ENCODE measurements around the gene KCNMA1.

The KCNMA1 gene

GRCh38 chr10:77564731-77565589 is 72.6 kb downstream of the KCNMA1 start:
- TF ChIP-seq Cebpa-rat (IDR thresholded peaks at IDR 0.05), result no peak
- Histone ChIP-seq H3K9me3 (replicated peaks in 1 of 11) (no peaks in the 10 kb centered on the region), H3K27me3 (no peaks in the 10 kb centered on the region), H3K36me3 (no peaks in the 10 kb centered on the region; a peak in 1 of 22 replicates), H3K4me2 (peak overlapping the region; percentile 15 to 86 (median 70); a peak in 18 of 22 replicates), H3K4me3 (no peak overlapping the region), H4K20me1 (peaks cover 0 to 11% (median 0%) of the 10 kb centered on the region in 11 experiments; a peak in 1 of 22 replicates), H3K9ac (no peak overlapping the region), H3K27ac (no peak overlapping the region), H3K4me1 (peaks cover 33 to 61% (median 55%) of the 10 kb centered on the region in 10 experiments)

- Histone ChIP-seq H3K36me3 (no peaks in the 10 kb centered on the region; a peak in 1 of 22 replicates), H3K27ac (no peak overlapping the region), H3K4me2 (peak overlapping the region in 8 of 11 experiments; percentile 26 to 86 (median 72); a peak in 15 of 22 replicates), H3K4me1 (peaks cover 33 to 61% (median 55%) of the 10 kb centered on the region in 10 experiments), H3K27me3 (no peaks in the 10 kb centered on the region), H3K9me3 (replicated peaks in 1 of 11) (no peaks in the 10 kb centered on the region), H4K20me1 (peaks cover 0 to 11% (median 0%) of the 10 kb centered on the region in 11 experiments; a peak in 1 of 22 replicates), H3K9ac (no peak overlapping the region), H3K4me3 (no peak overlapping the region)
- no peak for TF ChIP-seq Cebpa-rat (IDR thresholded peaks at IDR 0.05)
Measured at GRCh38 chr10:77563638-77564270, 73.9 kb downstream of the KCNMA1 start.

GRCh38 chr10:77562742-77563141 is 74.9 kb downstream of the KCNMA1 start:
- Histone ChIP-seq H3K4me3 (no peak overlapping the region), H3K9ac (no peak overlapping the region), H3K27me3 (no peaks in the 10 kb centered on the region), H3K4me2 (peak overlapping the region in 7 of 11 experiments; percentile 21 to 86 (median 80); a peak in 12 of 22 replicates), H3K9me3 (replicated peaks in 1 of 11) (no peaks in the 10 kb centered on the region), H3K4me1 (peaks cover 33 to 63% (median 55%) of the 10 kb centered on the region in 10 experiments), H3K27ac (no peak overlapping the region), H3K36me3 (no peaks in the 10 kb centered on the region; a peak in 1 of 22 replicates), H4K20me1 (peaks cover 0 to 11% (median 0%) of the 10 kb centered on the region in 11 experiments; a peak in 1 of 22 replicates)
- no peak for TF ChIP-seq Cebpa-rat (IDR thresholded peaks at IDR 0.05)

- Histone ChIP-seq H3K9ac (no peak overlapping the region), H3K4me1 (peaks cover 35 to 63% (median 53%) of the 10 kb centered on the region in 10 experiments), H3K9me3 (replicated peaks in 1 of 11) (no peaks in the 10 kb centered on the region), H3K27me3 (no peaks in the 10 kb centered on the region), H3K36me3 (no peaks in the 10 kb centered on the region; a peak in 1 of 22 replicates), H4K20me1 (peaks cover 0 to 7% (median 0%) of the 10 kb centered on the region in 11 experiments; a peak in 1 of 22 replicates), H3K4me2 (peak overlapping the region in 9 of 11 experiments; percentile 4 to 86 (median 52); a peak in 15 of 22 replicates), H3K4me3 (no peak overlapping the region), H3K27ac (no peak overlapping the region)
- no peak for TF ChIP-seq Cebpa-rat (IDR thresholded peaks at IDR 0.05)
Measured at GRCh38 chr10:77561991-77562390, 75.6 kb downstream of the KCNMA1 start.

- H3K9me3 ChIP-seq (replicated peaks in 1 of 11), result no peaks in the 10 kb centered on the region
- H3K4me1 ChIP-seq, result peaks cover 34 to 63% (median 41%) of the 10 kb centered on the region in 10 experiments
- no peak overlapping the region; a peak in 1 of 22 replicates for H3K27ac ChIP-seq
- no peak overlapping the region for H3K9ac ChIP-seq
- no peaks in the 10 kb centered on the region for H3K36me3 ChIP-seq
- no peaks in the 10 kb centered on the region for H3K27me3 ChIP-seq
- no peak for TF ChIP-seq Cebpa-rat (IDR thresholded peaks at IDR 0.05)
- no peaks in the 10 kb centered on the region for H4K20me1 ChIP-seq
- H3K4me2 ChIP-seq, result peak overlapping the region in 1 of 11 experiments; percentile 18; a peak in 1 of 22 replicates
- no peak overlapping the region for H3K4me3 ChIP-seq
Measured at GRCh38 chr10:77560471-77560870, 77.1 kb downstream of the KCNMA1 start.

GRCh38 chr10:77560052-77560451 is 77.6 kb downstream of the KCNMA1 start:
- Histone ChIP-seq H3K9ac (no peak overlapping the region), H3K27ac (no peak overlapping the region), H3K9me3 (replicated peaks in 1 of 11) (no peaks in the 10 kb centered on the region), H3K36me3 (no peaks in the 10 kb centered on the region), H3K27me3 (no peaks in the 10 kb centered on the region), H3K4me2 (peak overlapping the region in 1 of 11 experiments; percentile 18; a peak in 1 of 22 replicates), H3K4me1 (peaks cover 34 to 63% (median 41%) of the 10 kb centered on the region in 10 experiments), H3K4me3 (no peak overlapping the region), H4K20me1 (no peaks in the 10 kb centered on the region)
- no peak for TF ChIP-seq Cebpa-rat (IDR thresholded peaks at IDR 0.05)

GRCh38 chr10:77556990-77557601 is 80.5 kb downstream of the KCNMA1 start:
- Histone ChIP-seq H3K4me2 (peak overlapping the region in 3 of 11 experiments; percentile 84 to 92 (median 84); a peak in 5 of 22 replicates), H3K27me3 (no peaks in the 10 kb centered on the region), H3K27ac (peak overlapping the region in 7 of 11 experiments; percentile 5 to 96 (median 84); a peak in 10 of 22 replicates), H3K4me1 (peaks cover 34 to 78% (median 48%) of the 10 kb centered on the region in 10 experiments), H3K9me3 (replicated peaks in 1 of 11) (no peaks in the 10 kb centered on the region), H3K36me3 (no peaks in the 10 kb centered on the region), H4K20me1 (no peaks in the 10 kb centered on the region), H3K4me3 (no peak overlapping the region), H3K9ac (no peak overlapping the region)
- TF ChIP-seq Cebpa-rat (IDR thresholded peaks at IDR 0.05), result no peak

- H3K4me3 ChIP-seq, result no peak overlapping the region
- no peaks in the 10 kb centered on the region for H4K20me1 ChIP-seq
- H3K4me2 ChIP-seq, result peak overlapping the region in 9 of 11 experiments; percentile 4 to 92 (median 82); a peak in 15 of 22 replicates
- peak overlapping the region in 9 of 11 experiments; percentile 18 to 96 (median 84); a peak in 17 of 22 replicates for H3K27ac ChIP-seq
- peak overlapping the region in 6 of 11 experiments; percentile 27 to 85 (median 64); a peak in 12 of 22 replicates for H3K9ac ChIP-seq
- peaks cover 38 to 86% (median 59%) of the 10 kb centered on the region in 10 experiments for H3K4me1 ChIP-seq
- no peaks in the 10 kb centered on the region for H3K9me3 ChIP-seq (replicated peaks in 1 of 11)
- no peaks in the 10 kb centered on the region for H3K27me3 ChIP-seq
- H3K36me3 ChIP-seq, result no peaks in the 10 kb centered on the region
- peak in 9 of 11 experiments; percentile 42 to 88 (median 77); a peak in 15 of 22 replicates for TF ChIP-seq Cebpa-rat (IDR thresholded peaks at IDR 0.05)
Measured at GRCh38 chr10:77555591-77556212, 81.9 kb downstream of the KCNMA1 start.

Measured in BLaER1 treated with 17β-estradiol and CSF1 and Interleukin-3, amounts not matched to agents 10 nM and 100 nM (cell line).